ENCODE measurements around the gene CA10. TPM values are rescaled to one million over a fixed set of nuclear protein-coding genes. Genes with fewer than 3 reads are reported as not detected.

Gene CA10
- total and polyA plus RNA-seq, 2 of the 4 experiments (the other 2 are of a cell fraction): not detected

- Histone ChIP-seq H3K4me1 (ENCODE audit: control insufficient read depth, insufficient read depth, low read length) (no peaks in the 10 kb centered on the region), H4K5ac (ENCODE audit: low read depth, low read length) (no peak overlapping the region), H2BK120ac (ENCODE audit: low read depth, low read length) (no peak overlapping the region), H3K36me3 (ENCODE audit: control insufficient read depth, insufficient read depth, low read length) (no peaks in the 10 kb centered on the region), H4K91ac (ENCODE audit: insufficient read depth, low read depth, low read length) (no peak overlapping the region), H3K4me2 (ENCODE audit: low read depth, low read length) (no peak overlapping the region), H4K8ac (ENCODE audit: low read depth in 2 of 2, low read length in 2 of 2) (no peak overlapping the region), H2AK9ac (replicated peaks; ENCODE audit: low read depth, low read length, poor library complexity) (no peak overlapping the region), H3K27me3 (ENCODE audit: control insufficient read depth, insufficient read depth, low read length) (no peaks in the 10 kb centered on the region), H3K4me3 (ENCODE audit: insufficient read depth, low read depth, low read length) (no peak overlapping the region), H3K79me1 (ENCODE audit: low read depth in 1 of 2, low read length in 2 of 2) (no peaks in the 10 kb centered on the region), H3K23ac (ENCODE audit: low read depth, low read length) (no peak overlapping the region), H3K9me1 (ENCODE audit: insufficient read depth, low read length) (no peaks in the 10 kb centered on the region), H3K4ac (ENCODE audit: low read depth, low read length) (no peak overlapping the region), H2BK15ac (ENCODE audit: low read depth, low read length) (no peak overlapping the region), H3K18ac (ENCODE audit: low read depth, low read length) (no peak overlapping the region), H3K9ac (ENCODE audit: low read depth, low read length) (no peak overlapping the region), H2BK20ac (ENCODE audit: low read depth, low read length) (no peak overlapping the region), H3K56ac (ENCODE audit: extremely low read depth, insufficient read depth, low read length) (no peak overlapping the region), H3K14ac (replicated peaks; ENCODE audit: low read depth, low read length) (no peak overlapping the region), H3K27ac (ENCODE audit: insufficient read depth, low read length) (no peak overlapping the region), H2BK5ac (ENCODE audit: low read depth, low read length, poor library complexity, severe bottlenecking) (no peak overlapping the region), H4K20me1 (ENCODE audit: insufficient read depth, low read length) (no peaks in the 10 kb centered on the region), H3K9me3 (ENCODE audit: control insufficient read depth, insufficient read depth, low read length) (peaks cover 4% of the 10 kb centered on the region), H2AK5ac (ENCODE audit: low read depth, low read length) (no peak overlapping the region), H2AFZ (replicated peaks; ENCODE audit: low read length, poor library complexity) (no peak overlapping the region)
- DNase-seq (no peak), ATAC-seq (ENCODE audit: low read depth) (no peak)
- intact Hi-C loops (cut with micrococcal nuclease): no loop called here
- ChIA-PET POLR2A (ENCODE audit: unreplicated experiment) (no interaction called here), CTCF (no interaction called here)
- WGBS, 2 experiments (ENCODE audit: extremely low coverage in 2 of 2, insufficient read length in 1 of 2): no CpG with 5 or more reads among the region's 4 CpGs
- no TSS peak for BruUV-seq (replicated peaks)
- TF ChIP-seq SMC3 (IDR thresholded peaks at IDR 0.05; ENCODE audit: low read depth, low read length) (no peak), BHLHE40 (IDR thresholded peaks at IDR 0.05; ENCODE audit: low read depth, low read length) (no peak), MXI1 (IDR thresholded peaks at IDR 0.05; ENCODE audit: borderline replicate concordance, low read depth, low read length) (no peak), CHD1 (IDR thresholded peaks at IDR 0.05; ENCODE audit: low read depth, low read length) (no peak), RFX5 (IDR thresholded peaks at IDR 0.05; ENCODE audit: low read depth, low read length) (no peak), FOS (IDR thresholded peaks at IDR 0.05; ENCODE audit: low read depth, low read length) (no peak), POLR2A (IDR thresholded peaks at IDR 0.05; ENCODE audit: low read depth, low read length) (no peak), RAD21 (IDR thresholded peaks at IDR 0.05; ENCODE audit: low read length) (no peak), USF2 (IDR thresholded peaks at IDR 0.05; ENCODE audit: low read depth, low read length) (no peak), NFE2L2 (IDR thresholded peaks at IDR 0.05; ENCODE audit: low read depth, low read length) (no peak), MAZ (IDR thresholded peaks at IDR 0.05; ENCODE audit: borderline replicate concordance, low read depth, low read length) (no peak), ELK1 (IDR thresholded peaks at IDR 0.05; ENCODE audit: borderline replicate concordance, low read depth, low read length) (no peak), MAFK (IDR thresholded peaks at IDR 0.05; ENCODE audit: low read depth, low read length) (no peak), CTCF (conservative IDR thresholded peaks at IDR 0.05; ENCODE audit: low read depth, low read length) (no peak)
- dilution Hi-C loops (cut with HindIII; ENCODE audit: low sequenced_read_pairs, unreplicated experiment): no loop called here
- in situ Hi-C loops (cut with MboI; ENCODE audit: low sequenced_read_pairs): no loop called here
These were observed 79.0 kb downstream of the CA10 start for GRCh38 chr17:52079496-52079895.
